Subcutaneous adipose tissue (tissue), 4 donors: ENCODE data around the gene MFAP1. TPM values are rescaled to one million over a fixed set of nuclear protein-coding genes. Genes with fewer than 3 reads are reported as not detected.

ENCODE experiments used
- small RNA-seq: library from RNA; depleted of rRNA; stranded (forward); fragments of <200 nt; gene quantifications from one replicate; pipeline ENCODE3, GENCODE V24; 2016
- total RNA-seq, 4 donors: library from RNA; depleted of rRNA; stranded (reverse); fragments of >200 nt; gene quantifications; one replicate each; pipeline ENCODE4 v1.1.0, GENCODE V29; 2016
- TF ChIP-seq, protein P1 (sequence below): fragments of 450-650 bp; IDR thresholded peaks from one replicate; pipeline ENCODE4 v1.5.1; 2016; ENCODE audit warnings: low read depth, mild to moderate bottlenecking, control low read depth, antibody characterized with exemption, moderate library complexity

Gene MFAP1
- total RNA-seq, 4 donors from 2014 or later: 10.7 to 14.8 (median 12.9) TPM

DNA sequence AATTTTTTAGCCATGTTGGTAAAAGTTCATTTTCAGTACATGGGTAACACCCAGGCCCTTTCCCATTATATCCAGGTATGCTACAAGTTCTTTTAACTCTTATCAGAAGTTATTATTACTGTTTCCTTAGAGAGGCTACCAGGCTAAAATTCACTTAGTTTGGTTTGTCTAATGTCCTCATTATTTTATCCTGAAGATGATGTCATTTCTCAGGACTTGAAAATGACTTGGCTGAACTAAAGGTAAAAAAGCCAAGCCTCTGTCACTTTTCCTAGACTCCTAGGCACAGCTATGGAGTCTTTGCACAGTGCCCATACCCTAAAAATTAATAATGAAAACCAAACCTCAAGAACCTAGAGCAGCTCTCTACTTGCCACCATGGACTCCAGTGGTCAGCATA, 51.9 kb downstream of the MFAP1 start:
- TF ChIP-seq, protein P1, sequence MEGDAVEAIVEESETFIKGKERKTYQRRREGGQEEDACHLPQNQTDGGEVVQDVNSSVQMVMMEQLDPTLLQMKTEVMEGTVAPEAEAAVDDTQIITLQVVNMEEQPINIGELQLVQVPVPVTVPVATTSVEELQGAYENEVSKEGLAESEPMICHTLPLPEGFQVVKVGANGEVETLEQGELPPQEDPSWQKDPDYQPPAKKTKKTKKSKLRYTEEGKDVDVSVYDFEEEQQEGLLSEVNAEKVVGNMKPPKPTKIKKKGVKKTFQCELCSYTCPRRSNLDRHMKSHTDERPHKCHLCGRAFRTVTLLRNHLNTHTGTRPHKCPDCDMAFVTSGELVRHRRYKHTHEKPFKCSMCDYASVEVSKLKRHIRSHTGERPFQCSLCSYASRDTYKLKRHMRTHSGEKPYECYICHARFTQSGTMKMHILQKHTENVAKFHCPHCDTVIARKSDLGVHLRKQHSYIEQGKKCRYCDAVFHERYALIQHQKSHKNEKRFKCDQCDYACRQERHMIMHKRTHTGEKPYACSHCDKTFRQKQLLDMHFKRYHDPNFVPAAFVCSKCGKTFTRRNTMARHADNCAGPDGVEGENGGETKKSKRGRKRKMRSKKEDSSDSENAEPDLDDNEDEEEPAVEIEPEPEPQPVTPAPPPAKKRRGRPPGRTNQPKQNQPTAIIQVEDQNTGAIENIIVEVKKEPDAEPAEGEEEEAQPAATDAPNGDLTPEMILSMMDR: no peak

DNA sequence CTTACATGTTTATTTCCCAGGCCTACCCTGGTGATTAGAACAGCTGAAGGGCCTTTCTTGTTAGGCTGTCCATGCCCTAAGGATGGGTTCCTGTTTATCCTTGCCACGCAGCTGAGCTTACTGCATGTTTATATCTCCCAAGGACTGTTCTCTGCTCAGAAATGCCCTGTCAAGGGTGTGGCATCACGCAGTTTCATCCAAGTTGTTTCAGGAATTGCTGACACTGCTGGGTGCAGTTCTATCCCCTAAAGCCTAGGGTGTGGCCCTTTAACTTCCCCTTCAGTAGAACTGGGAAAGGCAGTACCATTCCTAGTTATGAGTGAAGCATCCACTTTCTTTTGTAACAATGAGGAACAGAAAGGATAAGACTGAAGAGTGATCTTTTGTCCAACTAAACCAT, 52.7 kb downstream of the MFAP1 start:
- TF ChIP-seq, protein P1: no peak

DNA sequence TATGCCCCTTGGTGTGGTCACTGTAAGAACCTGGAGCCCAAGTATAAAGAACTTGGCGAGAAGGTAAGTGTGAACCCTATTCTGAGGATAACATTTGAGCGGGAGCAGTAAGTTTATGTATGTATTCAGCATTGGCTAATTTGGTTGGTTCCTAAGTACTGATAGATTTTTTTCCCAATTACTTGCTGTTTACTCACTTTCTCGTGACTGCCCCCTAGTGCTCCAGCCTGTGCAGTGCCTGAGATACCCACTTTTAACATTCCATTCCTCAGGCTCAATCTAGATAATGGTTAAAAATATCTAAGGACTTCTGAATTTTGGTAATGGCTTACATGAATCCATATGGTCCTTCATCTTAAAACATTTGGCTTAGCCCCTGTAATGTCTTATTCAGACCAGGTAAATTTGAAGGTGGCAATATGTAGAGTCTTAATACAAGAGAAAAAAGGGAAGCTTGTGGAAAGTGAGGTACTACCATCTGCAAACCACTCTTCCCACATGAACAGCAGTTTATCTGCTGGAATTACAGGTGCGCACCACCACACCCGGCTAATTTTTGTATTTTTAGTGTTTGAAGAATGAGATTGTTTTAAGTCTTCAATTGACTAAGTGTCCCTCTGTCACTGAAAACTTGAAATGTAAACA, 54.8 kb downstream of the MFAP1 start:
- TF ChIP-seq, protein P1: no peak

DNA sequence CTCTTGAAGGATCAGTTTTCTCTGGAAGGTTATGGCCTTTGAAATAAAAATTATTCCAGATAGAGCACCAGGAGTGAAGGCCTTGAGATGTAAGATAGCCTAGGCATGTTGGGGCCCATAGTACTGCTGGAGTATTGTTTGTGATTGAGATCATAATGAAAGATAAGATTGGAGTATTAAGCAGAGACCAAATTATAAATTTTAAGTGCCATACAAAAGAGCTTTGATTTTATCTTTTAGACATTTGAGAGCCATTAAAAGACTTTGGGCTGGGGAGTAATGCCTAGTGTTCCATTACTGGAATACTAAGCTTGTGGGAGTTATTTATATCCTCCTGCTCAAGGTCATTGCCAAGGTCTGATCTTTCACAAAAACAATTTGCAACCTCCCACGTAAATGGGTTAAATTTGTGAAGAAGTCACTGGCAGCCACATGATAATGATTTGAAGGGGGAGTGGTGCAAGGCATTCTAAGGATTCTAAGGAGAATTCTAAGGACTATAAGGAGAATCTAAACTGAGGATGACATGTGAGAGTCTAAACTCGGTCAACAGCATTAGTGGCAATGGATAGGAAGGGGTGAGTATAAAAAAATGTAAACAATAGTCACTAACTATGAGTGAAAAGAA, 60.6 kb downstream of the MFAP1 start:
- TF ChIP-seq, protein P1: no peak

DNA sequence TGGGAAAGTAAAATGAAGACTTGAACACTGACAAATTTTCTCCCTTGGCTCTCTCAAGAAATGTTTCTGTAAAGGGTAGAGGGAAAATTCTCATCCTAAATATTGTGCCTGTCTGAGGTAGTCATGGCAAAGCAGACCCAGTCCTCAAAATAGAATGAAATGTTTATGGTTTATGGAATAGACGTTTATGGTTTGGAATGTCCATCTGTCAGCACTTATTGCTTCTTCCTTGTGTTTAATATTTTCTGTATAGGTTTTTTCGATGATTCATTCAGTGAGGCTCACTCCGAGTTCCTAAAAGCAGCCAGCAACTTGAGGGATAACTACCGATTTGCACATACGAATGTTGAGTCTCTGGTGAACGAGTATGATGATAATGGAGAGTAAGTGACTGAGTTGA, 61.7 kb downstream of the MFAP1 start:
- TF ChIP-seq, protein P1: no peak

Small RNAs within 50 kb of the gene (small RNA-seq; reads per million reads assigned to genes)
- gene MIR1282: not detected
- gene RF00019: 0.49 reads per million

Other genes with a start within 250 kb of the MFAP1 start
- gene PPIP5K1, start 234.5 kb downstream of the MFAP1 start, total RNA-seq: 10 to 100 TPM; 10.6 to 37.2 (median 23.5) TPM
- under 1 TPM in 1 of 4 donors, not detected in 3; 0.68 TPM for gene CKMT1B, start 230.7 kb downstream of the MFAP1 start, total RNA-seq
- under 1 TPM; 0.19 to 0.85 (median 0.27) TPM for gene STRC, start 205.9 kb downstream of the MFAP1 start, total RNA-seq
- gene CATSPER2, start 175.8 kb downstream of the MFAP1 start, total RNA-seq: 1 to 10 TPM in 3 of 4 donors, under 1 TPM in 1; 0.88 to 3.7 (median 1.7) TPM
- not detected for gene CKMT1A, start 130.8 kb downstream of the MFAP1 start, total RNA-seq
- 100 to 1,000 TPM in 3 of 4 donors, 10 to 100 TPM in 1; 87.6 to 129 (median 121) TPM for gene PDIA3, start 78.3 kb downstream of the MFAP1 start, total RNA-seq
- 1 to 10 TPM; 2.6 to 4.4 (median 3.1) TPM for gene ELL3, start 47.7 kb downstream of the MFAP1 start, total RNA-seq
- 1,000 to 10,000 TPM in 1 of 4 donors, 100 to 1,000 TPM in 3; 542 to 1,015 (median 749) TPM for gene SERF2, start 32.4 kb downstream of the MFAP1 start, total RNA-seq
- not detected for gene SERINC4, start 24.5 kb downstream of the MFAP1 start, total RNA-seq
- gene HYPK, start 24.1 kb downstream of the MFAP1 start, total RNA-seq: 10 to 100 TPM; 10.4 to 36.8 (median 15.9) TPM
- 1 to 10 TPM; 4.7 to 9.7 (median 6.8) TPM for gene WDR76, start 2.3 kb upstream of the MFAP1 start, total RNA-seq